GM12878 (cell line): ENCODE data around the gene NRDE2. TPM values are rescaled to one million over a fixed set of nuclear protein-coding genes. Genes with fewer than 3 reads are reported as not detected.

Source experiments
- ATAC-seq: fragments of 200-7000 bp; cut with Tn5 transposase; 3 replicates; pipeline ENCODE4 v1.9.1; 2020; ENCODE audit warnings: mild to moderate bottlenecking, moderate library complexity
- BruUV-seq: library from RNA; stranded (reverse); fragments of 400-500 nt; replicated peaks from 2 replicates; lab custom pipeline; 2021; lab: Mats Ljungman, UMichigan
- CTCF ChIA-PET: fragments of 300-600 bp; sonication (Branson Sonifier 250); formaldehyde crosslinking; extraction: SDS; loops from one replicate; lab custom pipeline; 2021; ENCODE audit warnings: inconsistent platforms; lab: Yijun Ruan, JAX
- POLR2A ChIA-PET: fragments of 350-600 bp; formaldehyde crosslinking; extraction: SDS; loops from one replicate; lab custom pipeline; 2021; ENCODE audit warnings: inconsistent platforms; lab: Charles Lee
- RAD21 ChIA-PET: fragments of 300-600 bp; sonication (Branson Sonifier 250); formaldehyde crosslinking; loops from one replicate; lab custom pipeline; 2023; ENCODE audit warnings: antibody characterized with exemption; ENCODE audit not compliant: unreplicated experiment; lab: Charles Lee
- SMC1A ChIA-PET: fragments of 300-600 bp; sonication (Branson Sonifier 250); formaldehyde crosslinking; loops from one replicate; lab custom pipeline; 2023; ENCODE audit not compliant: unreplicated experiment, uncharacterized antibody; lab: Charles Lee
- DNase-seq: peaks from one replicate; pipeline ENCODE4 v3.0.0-alpha.2; 2011; ENCODE audit warnings: low read depth, low spot score
- FAIRE-seq: peaks from 3 replicates; lab custom pipeline; 2011; peaks lifted over from hg19 to GRCh38; lab: Jason Lieb, UNC
- H2AFZ ChIP-seq: 2 replicates; pipeline ENCODE4 v1.6.0; 2011; ENCODE audit warnings: low read depth, low read length, control low read depth; ENCODE audit not compliant: control insufficient read depth
- H3K27ac ChIP-seq: 2 replicates; pipeline ENCODE4 v1.5.1; 2011; ENCODE audit warnings: control low read depth; ENCODE audit not compliant: control insufficient read depth, insufficient read depth
- H3K27me3 ChIP-seq, 2 experiments: replicated peaks in 1 of 2; 2 replicates each; pipeline versions ENCODE4 v1.6.0 to v1.6.1; 2011; ENCODE audit warnings: low read length in 1 of 2; ENCODE audit not compliant: control insufficient read depth in 2 of 2, insufficient read depth in 2 of 2
- H3K36me3 ChIP-seq, 2 experiments: 2 replicates each; pipeline ENCODE4 v1.5.1; 2011; ENCODE audit warnings: low read length in 1 of 2; ENCODE audit not compliant: control insufficient read depth in 2 of 2, insufficient read depth in 2 of 2
- H3K4me1 ChIP-seq: 2 replicates; pipeline ENCODE4 v1.6.1; 2011; ENCODE audit warnings: mild to moderate bottlenecking, low read length, moderate library complexity, mixed read lengths; ENCODE audit not compliant: control insufficient read depth, insufficient read depth
- H3K4me2 ChIP-seq: 2 replicates; pipeline ENCODE4 v1.6.0; 2011; ENCODE audit warnings: control low read depth; ENCODE audit not compliant: control insufficient read depth, insufficient read depth
- H3K4me3 ChIP-seq: fragments of 200-600 bp; sonication (generic); 2 replicates; pipeline ENCODE4 v1.5.1; 2016
- H3K79me2 ChIP-seq: 2 replicates; pipeline ENCODE4 v1.6.0; 2011; ENCODE audit warnings: low read length; ENCODE audit not compliant: control insufficient read depth, insufficient read depth
- H3K9ac ChIP-seq: 2 replicates; pipeline ENCODE4 v1.8.0; 2011; ENCODE audit warnings: low read length, control low read depth, mixed read lengths; ENCODE audit not compliant: control insufficient read depth, insufficient read depth
- H3K9me3 ChIP-seq: replicated peaks from 3 replicates; pipeline ENCODE4 v1.5.1; 2011; ENCODE audit warnings: mild to moderate bottlenecking, low read length; ENCODE audit not compliant: control insufficient read depth, insufficient read depth
- H4K20me1 ChIP-seq: 2 replicates; pipeline ENCODE4 v1.6.0; 2011; ENCODE audit not compliant: control insufficient read depth, insufficient read depth
- MTA2 ChIP-seq: fragments of 450-650 bp; IDR thresholded peaks from 2 replicates; pipeline ENCODE4 v1.6.1; 2016; ENCODE audit warnings: low read depth, mild to moderate bottlenecking, moderate library complexity
- WGBS: methylation state at CpG from one replicate; pipeline ENCODE4 v1.1.6; 2016; ENCODE audit warnings: low lambda C conversion rate; ENCODE audit not compliant: insufficient replicate concordance, insufficient coverage; ENCODE audit errors: missing lambda C conversion rate; 5-methylcytosine and 5-hydroxymethylcytosine counted together
- in situ Hi-C: fragments of 300-500 bp; cut with MboI; formaldehyde crosslinking; loops from 9 replicates; pipeline ENCODE4 v1.14.3; 2018; ENCODE audit warnings: mixed read lengths
- intact Hi-C: fragments of 100-400 bp; cut with micrococcal nuclease; formaldehyde crosslinking; loops from one replicate; pipeline ENCODE4 v1.14.2; 2022; ENCODE audit not compliant: unreplicated experiment
- polyA plus RNA-seq, 11 experiments: library from polyadenylated mRNA; depleted of rRNA in 4 of 11; unstranded in 6 of 11; stranded (reverse) in 5 of 11; fragments of >200 nt; fragmentation: Nextera tagmentation in 4 of 11; fragmentation: Illumina TruSeq in 1 of 11; extraction: Ambion mirVana in 4 of 11; extraction: Trizol in 1 of 11; gene quantifications; 1 replicate in 1 of 11; 2 replicates in 10 of 11; pipeline versions ENCODE4 v1.2.1 to v1.2.3, GENCODE V29; 2011 to 2016; ENCODE audit warnings: inconsistent platforms in 2 of 11, missing spikeins in 2 of 11, low read depth in 1 of 11
- total RNA-seq, 4 experiments: library from RNA; depleted of rRNA in 3 of 4; stranded (reverse); fragments of >200 nt in 3 of 4; fragmentation: Illumina TruSeq in 1 of 4; extraction: Trizol in 1 of 4; gene quantifications; 2 replicates each; pipeline versions ENCODE4 v1.2.1 to v1.2.3, GENCODE V29; 2013 to 2021
- TF ChIP-seq, protein P1 (sequence below): fragments of 450-650 bp; formaldehyde crosslinking; IDR thresholded peaks from 2 replicates; pipeline ENCODE4 v1.4.0; 2020; ENCODE audit warnings: mild to moderate bottlenecking, moderate library complexity

The NRDE2 gene
- total and polyA plus RNA-seq, 10 of the 15 experiments (the other 5 are each of a cell fraction or from before 2014, with no cell fraction given) = 8.3 to 21.0 (median 13.8) TPM

DNA sequence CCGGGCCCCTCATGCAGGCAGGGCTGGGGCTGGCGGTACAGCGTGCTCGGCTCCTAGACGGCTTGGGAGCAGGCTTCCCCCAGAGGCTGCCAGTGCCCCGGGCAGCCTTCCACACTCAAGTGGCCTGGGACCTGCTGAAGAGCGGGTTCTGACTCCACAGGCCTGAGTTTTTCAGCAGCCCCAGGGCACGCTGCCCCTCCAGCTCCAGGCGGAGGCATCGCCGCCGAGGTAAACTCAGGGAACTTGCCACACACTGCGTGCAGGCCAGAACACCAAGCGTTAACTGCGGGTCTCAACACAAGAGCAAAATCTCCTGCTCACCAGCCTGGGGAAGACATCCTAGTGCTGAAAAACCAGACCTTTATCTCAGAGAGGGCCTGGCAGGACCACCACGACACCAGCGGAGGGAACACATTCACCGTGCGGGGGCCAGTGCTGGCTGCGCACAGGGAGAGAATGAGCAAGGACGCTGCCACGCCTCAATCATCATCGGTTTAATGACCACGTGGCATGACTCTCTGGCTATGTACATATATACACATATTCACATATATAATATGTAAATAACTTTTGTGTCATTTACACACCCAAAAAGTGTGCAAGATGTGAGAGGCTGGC, 54.1 kb downstream of the NRDE2 start:
- ChIA-PET CTCF (no interaction called here), RAD21 (no interaction called here), POLR2A (no interaction called here), SMC1A (no interaction called here)
- no peak for TF ChIP-seq MTA2
- TF ChIP-seq, protein P1, sequence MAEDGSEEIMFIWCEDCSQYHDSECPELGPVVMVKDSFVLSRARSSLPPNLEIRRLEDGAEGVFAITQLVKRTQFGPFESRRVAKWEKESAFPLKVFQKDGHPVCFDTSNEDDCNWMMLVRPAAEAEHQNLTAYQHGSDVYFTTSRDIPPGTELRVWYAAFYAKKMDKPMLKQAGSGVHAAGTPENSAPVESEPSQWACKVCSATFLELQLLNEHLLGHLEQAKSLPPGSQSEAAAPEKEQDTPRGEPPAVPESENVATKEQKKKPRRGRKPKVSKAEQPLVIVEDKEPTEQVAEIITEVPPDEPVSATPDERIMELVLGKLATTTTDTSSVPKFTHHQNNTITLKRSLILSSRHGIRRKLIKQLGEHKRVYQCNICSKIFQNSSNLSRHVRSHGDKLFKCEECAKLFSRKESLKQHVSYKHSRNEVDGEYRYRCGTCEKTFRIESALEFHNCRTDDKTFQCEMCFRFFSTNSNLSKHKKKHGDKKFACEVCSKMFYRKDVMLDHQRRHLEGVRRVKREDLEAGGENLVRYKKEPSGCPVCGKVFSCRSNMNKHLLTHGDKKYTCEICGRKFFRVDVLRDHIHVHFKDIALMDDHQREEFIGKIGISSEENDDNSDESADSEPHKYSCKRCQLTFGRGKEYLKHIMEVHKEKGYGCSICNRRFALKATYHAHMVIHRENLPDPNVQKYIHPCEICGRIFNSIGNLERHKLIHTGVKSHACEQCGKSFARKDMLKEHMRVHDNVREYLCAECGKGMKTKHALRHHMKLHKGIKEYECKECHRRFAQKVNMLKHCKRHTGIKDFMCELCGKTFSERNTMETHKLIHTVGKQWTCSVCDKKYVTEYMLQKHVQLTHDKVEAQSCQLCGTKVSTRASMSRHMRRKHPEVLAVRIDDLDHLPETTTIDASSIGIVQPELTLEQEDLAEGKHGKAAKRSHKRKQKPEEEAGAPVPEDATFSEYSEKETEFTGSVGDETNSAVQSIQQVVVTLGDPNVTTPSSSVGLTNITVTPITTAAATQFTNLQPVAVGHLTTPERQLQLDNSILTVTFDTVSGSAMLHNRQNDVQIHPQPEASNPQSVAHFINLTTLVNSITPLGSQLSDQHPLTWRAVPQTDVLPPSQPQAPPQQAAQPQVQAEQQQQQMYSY (CRISPR knock-in tag) = no peak
- in situ Hi-C loops (no loop called here), intact Hi-C loops (no loop called here)
- no peak overlapping the region for H3K4me2 ChIP-seq
- no peak overlapping the region for H3K27ac ChIP-seq
- ATAC-seq = no peak
- no peak overlapping the region for H3K9ac ChIP-seq
- no peaks in the 10 kb centered on the region for H3K27me3 ChIP-seq
- DNase-seq = no peak
- no peak overlapping the region for H3K4me3 ChIP-seq
- 97% methylated on average over 24 of the region's 24 CpGs for WGBS
- no peaks in the 10 kb centered on the region for H3K9me3 ChIP-seq
- H3K4me1 ChIP-seq = no peaks in the 10 kb centered on the region
- BruUV-seq = no TSS peak
- peaks cover 9 to 12% of the 10 kb centered on the region in 2 experiments for H3K36me3 ChIP-seq
- H3K79me2 ChIP-seq = no peaks in the 10 kb centered on the region
- H4K20me1 ChIP-seq = no peaks in the 10 kb centered on the region
- FAIRE-seq = no peak
- no peak overlapping the region for H2AFZ ChIP-seq
